Smooth muscle cell (in vitro differentiated cells): ENCODE data around the gene PPP1R13B. TPM values are rescaled to one million over a fixed set of nuclear protein-coding genes. Genes with fewer than 3 reads are reported as not detected.

Experiments used
- DNase-seq: peaks from one replicate; lab custom pipeline; 2025; ENCODE audit not compliant: unreplicated experiment; lab: John Stamatoyannopoulos, UW
- H2AFZ ChIP-seq: fragments of 200-600 bp; sonication (generic); 2 replicates; pipeline ENCODE4 v1.6.0; 2016; ENCODE audit warnings: antibody characterized with exemption, low read depth, mild to moderate bottlenecking
- H3F3A ChIP-seq: fragments of 200-600 bp; sonication (generic); 2 replicates; pipeline ENCODE4 v1.6.0; 2017; ENCODE audit warnings: antibody characterized with exemption, low read depth
- H3K27ac ChIP-seq: fragments of 200-600 bp; sonication (generic); 2 replicates; pipeline ENCODE4 v1.5.1; 2016; ENCODE audit warnings: low read depth, mild to moderate bottlenecking
- H3K27me3 ChIP-seq: fragments of 200-600 bp; sonication (generic); 2 replicates; pipeline ENCODE4 v1.6.1; 2016; ENCODE audit warnings: low read depth, mild to moderate bottlenecking
- H3K36me3 ChIP-seq: fragments of 200-600 bp; sonication (generic); 2 replicates; pipeline ENCODE4 v1.5.1; 2016; ENCODE audit warnings: low read depth
- H3K4me1 ChIP-seq: fragments of 200-600 bp; sonication (generic); 2 replicates; pipeline ENCODE4 v1.5.1; 2016; ENCODE audit warnings: low read depth
- H3K4me2 ChIP-seq: fragments of 200-600 bp; sonication (generic); 2 replicates; pipeline ENCODE4 v1.6.0; 2016; ENCODE audit warnings: mild to moderate bottlenecking
- H3K4me3 ChIP-seq: fragments of 200-600 bp; sonication (generic); 2 replicates; pipeline ENCODE4 v1.5.1; 2016; ENCODE audit warnings: mild to moderate bottlenecking
- H3K79me2 ChIP-seq: fragments of 200-600 bp; sonication (generic); 2 replicates; pipeline ENCODE4 v1.6.0; 2016; ENCODE audit warnings: low read depth, mild to moderate bottlenecking
- H3K9ac ChIP-seq: fragments of 200-600 bp; sonication (generic); 2 replicates; pipeline ENCODE4 v1.6.0; 2016; ENCODE audit warnings: low read depth
- H3K9me3 ChIP-seq: fragments of 200-600 bp; sonication (generic); replicated peaks from 2 replicates; pipeline ENCODE4 v1.5.1; 2016; ENCODE audit warnings: low read depth
- H4K20me1 ChIP-seq: fragments of 200-600 bp; sonication (generic); 2 replicates; pipeline ENCODE4 v1.6.0; 2016; ENCODE audit warnings: low read depth
- WGBS: methylation state at CpG from one replicate; pipeline ENCODE4 v1.1.7; 2016; ENCODE audit warnings: low lambda C conversion rate; 5-methylcytosine and 5-hydroxymethylcytosine counted together
- polyA plus RNA-seq: library from polyadenylated mRNA; unstranded; fragments of >200 nt; fragmentation: Nextera tagmentation; extraction: Ambion mirVana; gene quantifications from 2 replicates; pipeline ENCODE4 v1.2.1, GENCODE V29; 2016
- total RNA-seq: library from RNA; depleted of rRNA; stranded (reverse); fragments of >200 nt; gene quantifications from 2 replicates; pipeline ENCODE4 v1.2.3, GENCODE V29; 2014
- TF ChIP-seq, protein P1 (sequence below): fragments of 200-600 bp; sonication (generic); IDR thresholded peaks from 2 replicates; pipeline ENCODE4 v1.5.1; 2017; ENCODE audit warnings: borderline replicate concordance, mild to moderate bottlenecking, antibody characterized with exemption; ENCODE audit not compliant: insufficient read depth, poor library complexity, severe bottlenecking

PPP1R13B gene
- total and polyA plus RNA-seq, 2 experiments from 2014 or later = 2.3 to 4.3 TPM

DNA sequence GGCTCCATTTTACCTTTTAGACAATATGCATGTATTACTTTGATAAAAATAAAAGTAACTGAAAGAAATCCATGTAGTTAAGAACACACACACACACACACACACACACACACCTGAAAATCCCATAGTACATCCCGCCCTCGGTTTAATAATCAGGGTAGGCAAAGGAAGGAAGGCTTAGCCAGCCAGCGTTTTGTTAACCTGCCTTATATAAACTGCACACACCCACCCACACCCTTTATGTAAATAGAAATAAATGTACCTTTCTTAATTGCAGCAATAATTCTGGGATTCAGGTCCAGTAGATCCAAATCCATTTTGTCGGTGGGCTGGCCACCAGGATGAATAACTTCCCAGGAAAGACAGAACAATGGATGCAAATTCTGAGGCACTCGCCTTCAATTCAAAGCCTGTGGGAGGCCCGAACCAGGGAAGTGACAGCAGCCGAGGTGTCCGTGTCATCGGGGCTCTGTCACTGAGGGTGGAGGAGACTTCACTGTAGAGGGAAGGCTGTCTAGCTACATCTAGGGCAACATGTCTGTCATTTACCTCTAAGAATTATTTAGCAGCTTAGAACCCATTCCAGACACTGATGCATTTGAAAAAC lies 136.5 kb downstream of the PPP1R13B start:
- 90% methylated on average over 9 of the region's 9 CpGs for WGBS
- H3K4me1 ChIP-seq = peaks cover 6% of the 10 kb centered on the region
- TF ChIP-seq, protein P1, sequence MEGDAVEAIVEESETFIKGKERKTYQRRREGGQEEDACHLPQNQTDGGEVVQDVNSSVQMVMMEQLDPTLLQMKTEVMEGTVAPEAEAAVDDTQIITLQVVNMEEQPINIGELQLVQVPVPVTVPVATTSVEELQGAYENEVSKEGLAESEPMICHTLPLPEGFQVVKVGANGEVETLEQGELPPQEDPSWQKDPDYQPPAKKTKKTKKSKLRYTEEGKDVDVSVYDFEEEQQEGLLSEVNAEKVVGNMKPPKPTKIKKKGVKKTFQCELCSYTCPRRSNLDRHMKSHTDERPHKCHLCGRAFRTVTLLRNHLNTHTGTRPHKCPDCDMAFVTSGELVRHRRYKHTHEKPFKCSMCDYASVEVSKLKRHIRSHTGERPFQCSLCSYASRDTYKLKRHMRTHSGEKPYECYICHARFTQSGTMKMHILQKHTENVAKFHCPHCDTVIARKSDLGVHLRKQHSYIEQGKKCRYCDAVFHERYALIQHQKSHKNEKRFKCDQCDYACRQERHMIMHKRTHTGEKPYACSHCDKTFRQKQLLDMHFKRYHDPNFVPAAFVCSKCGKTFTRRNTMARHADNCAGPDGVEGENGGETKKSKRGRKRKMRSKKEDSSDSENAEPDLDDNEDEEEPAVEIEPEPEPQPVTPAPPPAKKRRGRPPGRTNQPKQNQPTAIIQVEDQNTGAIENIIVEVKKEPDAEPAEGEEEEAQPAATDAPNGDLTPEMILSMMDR = no peak
- H3F3A ChIP-seq = peaks cover 7% of the 10 kb centered on the region
- H3K9ac ChIP-seq = no peak overlapping the region
- H2AFZ ChIP-seq = no peak overlapping the region
- H3K27ac ChIP-seq = no peak overlapping the region
- H3K4me2 ChIP-seq = no peak overlapping the region
- H3K79me2 ChIP-seq = no peaks in the 10 kb centered on the region
- peaks cover 20% of the 10 kb centered on the region for H4K20me1 ChIP-seq
- no peaks in the 10 kb centered on the region for H3K27me3 ChIP-seq
- no peak overlapping the region for H3K4me3 ChIP-seq
- H3K9me3 ChIP-seq = no peaks in the 10 kb centered on the region
- H3K36me3 ChIP-seq = no peaks in the 10 kb centered on the region
- no peak for DNase-seq

DNA sequence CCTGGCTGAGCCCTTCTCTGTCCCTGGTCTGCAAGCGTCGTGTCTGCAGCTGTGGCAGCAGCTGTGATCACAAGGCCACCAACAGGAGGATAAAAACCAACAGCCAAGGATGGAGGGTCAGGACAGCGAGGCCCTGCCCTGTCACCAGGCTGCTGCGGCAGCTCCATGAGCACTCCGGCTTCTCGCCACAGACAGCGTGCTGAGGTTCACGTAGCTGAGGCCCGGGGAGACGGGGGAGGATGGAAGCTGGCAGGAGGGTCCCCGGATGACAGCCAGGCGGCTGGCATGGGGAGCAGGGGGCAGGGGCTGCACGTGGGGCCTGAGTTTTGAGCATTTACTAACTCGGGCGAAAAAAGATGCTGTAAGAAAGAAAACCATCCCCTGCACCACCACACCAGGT lies 137.6 kb downstream of the PPP1R13B start:
- H3K79me2 ChIP-seq = no peaks in the 10 kb centered on the region
- H3K4me2 ChIP-seq = no peak overlapping the region
- WGBS = 96% methylated on average over 15 of the region's 15 CpGs

DNA sequence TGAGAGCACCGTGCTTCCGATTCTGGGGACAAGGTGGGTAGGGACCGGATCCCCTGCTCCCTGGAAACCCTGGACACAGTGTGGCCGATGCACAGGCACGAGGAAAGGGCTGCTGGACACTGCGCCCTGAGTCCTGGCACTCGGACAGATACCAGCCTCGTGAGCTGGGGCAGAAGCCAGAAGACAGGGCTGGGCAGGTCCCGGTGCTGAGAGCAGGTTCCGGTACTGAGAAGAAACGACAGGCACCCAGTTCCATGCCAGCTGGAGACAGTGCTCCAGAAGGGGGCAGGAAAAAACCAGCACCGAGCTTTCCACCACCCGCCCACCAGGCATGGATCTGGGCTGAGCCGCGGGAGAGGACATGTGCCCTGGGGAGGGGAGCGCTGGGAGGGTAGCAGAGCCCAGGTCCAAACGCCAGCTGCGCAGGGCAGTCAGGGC lies 138.6 kb downstream of the PPP1R13B start:
- H3K79me2 ChIP-seq = no peaks in the 10 kb centered on the region

More for the DNA sequence above, 137.6 kb downstream of the PPP1R13B start:
- DNase-seq = no peak
- Histone ChIP-seq H3K4me3 (no peak overlapping the region), H3F3A (peaks cover 7% of the 10 kb centered on the region), H3K9me3 (no peaks in the 10 kb centered on the region), H3K27ac (no peak overlapping the region), H3K27me3 (no peaks in the 10 kb centered on the region), H4K20me1 (peaks cover 20% of the 10 kb centered on the region), H3K4me1 (peaks cover 4% of the 10 kb centered on the region), H3K9ac (no peak overlapping the region), H3K36me3 (no peaks in the 10 kb centered on the region), H2AFZ (no peak overlapping the region)
- TF ChIP-seq, protein P1 = no peak

More for the DNA sequence above, 138.6 kb downstream of the PPP1R13B start:
- TF ChIP-seq, protein P1 = no peak
- Histone ChIP-seq H3F3A (peaks cover 3% of the 10 kb centered on the region), H3K4me2 (no peak overlapping the region), H3K9me3 (no peaks in the 10 kb centered on the region), H3K4me3 (no peak overlapping the region), H4K20me1 (peaks cover 16% of the 10 kb centered on the region), H3K4me1 (no peaks in the 10 kb centered on the region), H3K27me3 (no peaks in the 10 kb centered on the region), H3K27ac (no peak overlapping the region), H3K9ac (no peak overlapping the region), H2AFZ (no peak overlapping the region), H3K36me3 (no peaks in the 10 kb centered on the region)
- 97% methylated on average over 18 of the region's 18 CpGs for WGBS
- DNase-seq = no peak
